ENCODE results near the gene MACROD2.
"Not testable (repeated sequence)": the region's sequence is repeated elsewhere in the genome, so short reads cannot be mapped to it uniquely, and the experiment has no call there.

MACROD2 gene

DNA sequence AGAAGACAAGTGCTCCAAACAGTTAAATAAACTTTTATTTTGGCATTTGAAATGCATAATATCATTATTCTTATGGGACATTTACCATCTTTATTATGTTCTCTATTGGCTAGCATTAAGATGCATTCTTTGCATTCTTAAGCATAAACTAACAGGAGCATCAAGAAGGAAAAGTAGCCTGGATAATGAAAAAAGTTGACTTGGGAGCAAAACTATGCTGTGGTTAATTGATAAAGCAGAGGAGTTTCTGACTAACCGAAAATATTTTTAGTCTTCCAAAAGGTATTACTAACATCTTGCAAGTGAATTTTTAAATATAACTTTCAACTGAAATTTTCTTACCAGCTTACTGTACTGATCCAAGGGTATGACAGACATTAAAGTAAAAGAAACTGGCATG, 201.8 kb downstream of the MACROD2 start:
- DNase-seq: no peak

GRCh38 chr20:14198416-14198815, 203.1 kb downstream of the MACROD2 start:
- DNase-seq: no peak

- no peak for DNase-seq
Measured at GRCh38 chr20:14199111-14199510, 203.8 kb downstream of the MACROD2 start.

- DNase-seq: no peak
Measured at GRCh38 chr20:14203657-14204056, 208.3 kb downstream of the MACROD2 start.

GRCh38 chr20:14207591-14207990, 212.3 kb downstream of the MACROD2 start:
- no peak for DNase-seq

DNA sequence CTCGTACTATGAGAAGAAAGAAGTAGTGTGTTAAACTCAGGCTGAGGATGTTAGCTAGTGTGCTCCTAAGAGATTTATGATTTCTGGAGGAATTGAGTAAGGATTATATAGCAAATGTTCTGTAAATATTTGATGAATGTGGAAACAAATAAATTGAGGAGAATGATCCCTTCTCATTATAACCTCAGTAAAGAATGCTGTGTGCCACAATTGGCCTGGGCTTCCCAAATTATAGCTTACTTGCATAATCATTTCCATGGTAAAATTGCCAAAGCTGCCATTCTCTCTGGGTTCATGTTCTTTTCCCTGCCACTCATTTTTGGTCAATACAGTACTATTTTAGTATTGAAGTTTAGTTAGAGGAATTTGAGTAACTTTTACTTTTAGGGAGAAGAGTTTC, 213.6 kb downstream of the MACROD2 start:
- DNase-seq: no peak

DNA sequence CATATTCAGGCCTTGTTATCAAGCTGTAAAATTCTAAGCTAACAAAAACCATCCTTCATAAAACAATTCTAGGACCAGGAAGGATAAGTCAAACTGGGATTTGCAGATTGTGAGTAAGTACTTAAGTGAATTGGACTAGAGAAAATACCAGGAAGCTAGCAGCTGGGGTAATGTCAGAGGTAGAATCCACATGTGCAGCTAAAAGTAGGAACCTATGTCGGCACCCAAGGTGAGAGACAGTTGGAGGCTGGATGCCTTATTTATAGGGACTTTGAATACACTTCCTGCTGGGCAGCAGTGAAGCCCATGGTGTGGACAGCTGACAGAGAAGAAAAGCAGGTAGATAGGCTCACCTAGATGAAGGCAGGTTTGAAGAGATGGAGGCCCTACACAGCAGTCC, 214.8 kb downstream of the MACROD2 start:
- DNase-seq: no peak

GRCh38 chr20:14214046-14214445, 218.7 kb downstream of the MACROD2 start:
- no peak for DNase-seq

DNA sequence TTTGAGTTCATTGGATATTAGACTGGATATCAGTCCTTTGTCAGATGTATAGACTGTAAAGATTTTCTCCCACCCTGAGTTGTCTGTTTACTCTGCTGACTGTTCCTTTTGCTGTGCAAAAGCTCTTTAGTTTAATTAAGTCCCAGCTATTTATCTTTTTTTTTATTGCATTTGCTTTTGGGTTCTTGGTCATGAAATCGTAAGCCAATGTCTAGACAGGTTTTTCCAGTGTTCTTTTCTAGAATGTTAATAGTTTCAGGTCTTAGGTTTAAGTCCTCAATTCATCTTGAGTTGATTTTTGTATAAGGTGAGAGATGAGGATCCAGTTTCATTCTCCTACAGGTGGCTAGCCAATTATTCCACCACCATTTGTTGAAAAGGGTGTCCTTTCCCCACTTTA, 220.6 kb downstream of the MACROD2 start:
- DNase-seq: not testable (repeated sequence)

- no peak for DNase-seq
Measured at GRCh38 chr20:14219801-14220461, 224.6 kb downstream of the MACROD2 start.

GRCh38 chr20:14220986-14221385, 225.7 kb downstream of the MACROD2 start:
- no peak for DNase-seq

DNA sequence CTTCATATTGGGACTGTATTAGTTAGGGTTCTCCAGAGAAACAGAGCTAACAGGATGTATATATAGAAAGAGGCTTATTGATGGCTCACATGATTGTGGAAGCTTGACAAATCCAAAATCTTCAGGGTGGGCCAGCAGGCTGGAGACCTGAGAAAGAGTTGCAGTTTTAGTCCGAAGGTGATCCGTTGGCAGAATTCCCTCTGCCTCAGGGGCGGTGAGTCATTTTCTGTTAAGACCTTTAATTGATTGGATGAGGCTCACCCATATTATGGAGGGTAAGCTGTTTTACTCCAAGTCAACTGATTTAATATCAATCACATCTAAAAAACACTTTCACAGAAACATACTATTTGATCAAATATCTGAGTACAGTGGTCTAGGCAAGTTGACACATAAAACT, 228.5 kb downstream of the MACROD2 start:
- DNase-seq: no peak

- not testable (repeated sequence) for DNase-seq
Measured at GRCh38 chr20:14226051-14227049, 231.0 kb downstream of the MACROD2 start.

GRCh38 chr20:14232650-14233049, 237.3 kb downstream of the MACROD2 start:
- DNase-seq: no peak

DNA sequence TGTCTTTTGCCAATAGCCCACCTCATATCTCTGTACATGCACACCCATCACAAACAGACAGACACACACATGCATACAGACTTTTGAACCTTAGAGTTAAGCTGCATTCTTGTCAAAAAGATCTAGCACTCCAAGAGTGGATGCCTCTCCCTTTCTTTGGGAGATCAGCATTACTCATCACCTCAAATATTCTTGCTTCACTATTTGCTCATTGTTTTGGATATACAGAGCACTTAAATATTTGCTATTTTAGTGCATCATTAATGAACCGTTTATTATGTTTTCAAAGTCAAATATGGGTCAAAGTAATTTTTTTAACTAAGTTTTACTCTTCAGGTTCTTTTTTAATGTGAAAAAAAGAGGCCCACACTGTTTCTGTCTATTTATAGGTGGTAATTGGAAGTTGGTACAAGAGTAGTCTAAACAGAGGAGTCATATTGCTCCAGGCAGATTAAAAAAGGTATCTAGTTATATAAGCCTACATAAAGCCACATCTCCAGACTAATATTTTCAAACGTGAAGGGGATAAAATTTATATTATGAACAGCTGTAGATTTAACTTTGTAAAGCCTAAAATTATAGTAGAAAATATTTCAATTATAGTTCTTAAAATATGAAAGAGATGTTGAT, 239.5 kb downstream of the MACROD2 start:
- DNase-seq: no peak

DNA sequence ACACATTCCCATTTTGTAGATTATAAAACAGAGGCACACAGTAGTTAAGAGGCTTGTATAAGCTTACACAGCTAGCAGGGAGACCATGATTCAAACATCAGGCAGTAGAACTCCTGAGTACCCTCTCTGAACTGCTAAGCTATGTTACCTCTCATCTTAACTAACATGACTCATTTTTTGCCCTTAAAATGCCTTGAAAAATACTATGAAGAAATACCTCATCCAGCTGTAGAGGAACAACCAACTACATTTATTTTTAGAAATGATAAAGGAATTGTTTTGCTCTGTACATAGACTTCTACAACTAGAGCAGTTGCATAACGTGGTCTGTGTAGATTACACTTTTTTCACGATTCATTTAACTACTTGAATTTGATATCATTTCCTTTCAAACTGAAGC, 240.0 kb downstream of the MACROD2 start:
- DNase-seq: no peak

DNA sequence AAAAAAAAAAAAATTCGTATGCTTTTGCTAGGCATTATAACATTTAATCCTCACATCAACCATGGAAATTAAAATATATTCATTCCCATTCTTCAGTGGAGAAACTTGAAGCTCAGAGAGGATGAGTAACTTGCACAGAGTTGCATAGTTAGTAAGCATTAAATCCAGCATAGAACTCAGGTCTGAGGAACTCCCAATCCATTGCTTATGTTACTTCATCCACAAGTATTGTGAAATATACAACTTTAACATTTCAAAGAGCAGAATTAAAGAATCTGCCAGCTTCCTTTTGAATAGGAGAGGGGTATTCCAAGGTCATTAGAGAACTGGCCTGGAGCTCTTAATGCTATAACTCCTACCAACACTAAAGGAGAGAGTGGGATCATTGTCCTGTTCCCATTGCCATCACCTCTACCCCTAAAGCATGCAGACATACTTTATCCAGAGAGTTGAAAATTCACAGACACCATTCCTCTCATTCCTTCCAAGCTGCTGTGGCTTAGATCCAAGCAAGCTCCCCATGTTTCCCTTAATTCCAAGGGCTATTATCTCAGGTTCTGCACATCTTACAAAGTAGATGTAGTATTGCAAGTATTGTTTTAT, 250.2 kb downstream of the MACROD2 start:
- no peak for DNase-seq

- no peak for DNase-seq
Measured at GRCh38 chr20:14259689-14260088, 264.4 kb downstream of the MACROD2 start.

DNA sequence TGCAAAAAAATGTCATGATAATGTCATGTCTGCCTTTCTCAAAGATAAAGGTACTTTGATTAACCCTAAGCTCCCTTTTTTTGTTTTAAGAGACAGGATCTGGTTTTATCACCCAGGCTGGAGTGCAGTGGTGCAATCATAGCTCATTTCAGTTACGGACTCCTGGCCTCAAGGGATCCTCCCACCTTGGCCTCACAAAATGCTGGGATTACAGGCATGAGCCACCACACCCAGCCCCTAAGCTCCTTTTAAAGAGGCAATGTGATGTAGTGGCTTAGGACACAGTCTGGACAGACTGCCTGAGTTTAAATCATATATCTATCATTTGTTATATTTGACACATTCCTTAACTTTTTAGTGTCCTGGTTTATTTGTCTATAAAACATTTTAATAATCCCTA, 265.1 kb downstream of the MACROD2 start:
- no peak for DNase-seq

DNA sequence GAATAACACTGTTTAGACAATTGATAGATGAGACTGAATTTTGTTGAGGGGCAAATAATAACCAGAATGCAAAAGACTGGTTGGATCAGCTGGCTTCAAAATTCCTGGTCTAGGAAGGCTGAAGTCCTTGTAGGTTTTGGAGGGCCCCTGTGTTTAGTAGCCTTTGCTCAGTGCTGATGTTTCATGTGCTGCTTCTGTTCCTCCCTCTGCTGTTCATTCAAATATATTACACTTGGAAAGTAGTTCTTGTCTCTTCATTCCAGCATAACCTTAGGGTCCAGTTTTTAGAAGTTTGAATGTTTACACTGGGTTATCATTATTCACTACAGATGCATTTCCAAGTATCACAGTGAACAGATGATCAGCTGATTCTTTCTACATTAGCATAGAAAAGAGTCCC, 269.6 kb downstream of the MACROD2 start:
- no peak for DNase-seq

DNA sequence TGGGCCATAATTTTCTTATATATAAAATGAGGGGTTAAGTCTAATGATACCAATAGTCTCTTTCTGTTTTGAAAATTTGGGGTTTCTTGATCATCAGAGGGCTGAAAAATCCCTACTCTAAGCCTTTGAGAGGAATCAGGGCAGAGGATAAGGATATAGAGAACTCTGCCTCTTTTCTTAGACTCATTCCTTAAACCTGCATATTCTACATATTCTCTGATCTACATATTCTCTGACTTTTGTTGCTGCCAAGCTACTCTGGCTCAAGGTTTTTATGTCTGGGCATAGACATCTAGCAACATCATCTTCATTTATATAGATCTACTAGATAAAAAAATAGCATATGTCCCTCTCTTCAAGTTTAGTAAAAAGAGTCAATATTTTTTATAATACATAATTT, 270.9 kb downstream of the MACROD2 start:
- no peak for DNase-seq

GRCh38 chr20:14270751-14271150, 275.4 kb downstream of the MACROD2 start:
- DNase-seq: not testable (repeated sequence)

GRCh38 chr20:14282140-14282539, 286.8 kb downstream of the MACROD2 start:
- DNase-seq: no peak

Measured in NCI-H2107 (cell line).